AG04450 (cell line): ENCODE results near the gene APBA2. TPM values are rescaled to one million over a fixed set of nuclear protein-coding genes. Genes with fewer than 3 reads are reported as not detected.

Experiments
- CTCF ChIA-PET: fragments of 300-600, 350-600 bp; formaldehyde crosslinking; extraction: SDS; loops from one replicate; lab custom pipeline; 2022; ENCODE audit warnings: antibody characterized with exemption, inconsistent platforms; lab: Charles Lee
- POLR2A ChIA-PET: fragments of 350-600 bp; formaldehyde crosslinking; extraction: SDS; loops from one replicate; lab custom pipeline; 2021; ENCODE audit warnings: antibody characterized with exemption, inconsistent platforms; lab: Yijun Ruan, JAX
- DNase-seq: peaks from one replicate; pipeline ENCODE4 v3.0.0-alpha.2; 2011; ENCODE audit warnings: low read depth, low spot score
- H3K27ac ChIP-seq: one replicate; pipeline ENCODE4 v1.5.1; 2012; ENCODE audit warnings: low read depth, low read length, control low read depth
- H3K27me3 ChIP-seq: one replicate; pipeline ENCODE4 v1.6.0; 2012; ENCODE audit warnings: low read length; ENCODE audit not compliant: control insufficient read depth, insufficient read depth
- H3K4me3 ChIP-seq: 2 replicates; pipeline ENCODE4 v1.5.1; 2011; ENCODE audit warnings: mild to moderate bottlenecking, low read depth, low read length, control low read depth
- H3K9me3 ChIP-seq: 2 replicates; pipeline ENCODE4 v1.5.1; 2012; ENCODE audit warnings: low read length; ENCODE audit not compliant: control insufficient read depth, insufficient read depth
- CTCF ChIP-seq: IDR thresholded peaks from 2 replicates; pipeline ENCODE4 v1.5.1; 2011; ENCODE audit warnings: low read depth, low read length, control low read depth, inconsistent platforms
- polyA plus RNA-seq: library from polyadenylated mRNA; depleted of rRNA; stranded (reverse); fragments of >200 nt; gene quantifications from 2 replicates; pipeline ENCODE4 v1.2.3, GENCODE V29; 2011

Gene APBA2
- polyA plus RNA-seq, 1 experiment, result 18.9 TPM

DNA sequence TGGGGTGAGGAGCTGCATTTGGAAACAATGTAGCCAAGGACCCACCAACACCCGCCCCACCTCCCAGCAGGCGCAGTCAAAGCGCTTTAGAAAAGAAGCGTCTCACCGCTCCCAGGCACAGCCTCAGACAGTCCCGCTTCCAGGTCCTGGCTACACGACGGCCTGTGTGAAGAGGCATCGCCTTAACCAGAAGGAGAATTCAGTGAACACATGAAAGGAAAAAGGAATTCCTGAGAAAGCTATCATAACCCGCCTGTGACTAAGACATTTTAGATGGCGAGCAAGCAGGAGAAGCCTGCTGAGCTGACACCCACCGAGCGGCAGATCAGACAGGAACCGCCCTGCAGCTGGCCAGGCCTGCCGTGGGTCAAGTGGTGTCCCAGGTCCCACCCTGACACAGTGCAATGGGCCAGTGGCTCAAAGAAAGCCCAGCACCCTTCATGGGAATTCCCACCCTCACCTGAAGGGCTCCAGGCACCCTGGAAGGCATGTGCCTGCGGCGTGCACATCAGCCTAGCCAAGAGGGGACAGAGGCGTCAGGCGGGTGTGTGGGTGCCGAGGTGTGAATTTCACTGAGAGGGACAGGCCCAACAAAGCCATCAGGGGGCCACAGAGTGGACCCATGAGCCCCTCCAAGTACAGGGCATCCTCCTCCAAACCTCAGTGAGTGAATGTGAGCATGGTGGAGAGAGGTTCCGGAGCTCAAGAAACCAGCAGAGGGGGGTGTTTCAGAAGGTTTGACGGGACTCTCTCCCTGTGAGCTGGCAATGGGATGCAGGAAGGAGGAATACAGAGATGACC, 239.0 kb downstream of the APBA2 start:
- H3K4me3 ChIP-seq, result no peak overlapping the region
- H3K27ac ChIP-seq, result no peak overlapping the region
- peaks cover 16% of the 10 kb centered on the region for H3K27me3 ChIP-seq
- DNase-seq, result no peak
- no peaks in the 10 kb centered on the region; the same call in 1 of the 2 replicates for H3K9me3 ChIP-seq
- POLR2A ChIA-PET, result no interaction called here
- CTCF ChIA-PET, result interaction anchor here (1.2 to 1.9 kb wide), 4 partner anchors 9 to 21 kb away, joined by 3 to 8 read pairs (median 4); no protein-coding TSS in a partner anchor
- 0 out of 2 replicates have a peak, but pooled peaks have one; percentile 29 for TF ChIP-seq CTCF

DNA sequence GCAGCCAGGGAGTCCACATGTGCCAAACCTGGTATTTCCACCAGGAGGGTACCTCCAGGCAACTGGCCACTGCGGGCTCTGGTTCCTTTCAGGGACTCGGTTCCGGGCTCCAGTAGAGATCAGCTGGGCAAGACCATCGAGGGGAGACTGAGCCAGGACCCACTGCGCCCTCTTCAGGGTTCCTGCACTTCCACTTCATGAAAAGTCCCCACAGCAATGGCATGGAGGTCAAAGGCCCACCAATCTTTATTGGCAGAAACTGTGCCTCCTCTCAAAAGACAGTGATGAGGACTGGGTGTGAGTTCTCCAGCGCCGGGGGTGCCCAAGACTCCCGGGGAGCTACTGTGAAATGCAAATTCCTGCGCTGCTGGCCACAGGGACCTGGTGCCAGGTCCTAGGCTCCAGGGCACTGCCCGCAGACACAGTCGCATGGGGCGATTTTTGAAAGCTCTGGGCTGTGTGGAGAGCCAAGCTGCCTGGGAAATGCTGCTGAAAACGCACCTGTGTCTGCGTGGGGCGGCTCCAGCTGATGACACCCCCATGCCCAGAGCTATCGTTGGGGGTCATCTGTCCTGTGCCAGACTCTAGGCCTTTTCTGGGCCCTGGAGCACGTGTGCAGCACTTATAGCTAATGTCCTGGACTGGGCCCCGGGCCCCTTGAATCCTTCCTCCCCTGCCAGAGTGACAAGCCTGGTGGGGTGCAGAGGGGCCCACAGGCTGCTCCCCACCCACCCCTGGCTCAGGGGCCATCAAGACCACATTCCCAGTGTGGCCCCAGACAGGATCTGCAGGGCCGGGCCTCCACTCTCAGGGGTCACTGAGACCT, 239.8 kb downstream of the APBA2 start:
- POLR2A ChIA-PET, result no interaction called here
- peaks cover 16% of the 10 kb centered on the region for H3K27me3 ChIP-seq
- no peak overlapping the region for H3K27ac ChIP-seq
- no peak overlapping the region for H3K4me3 ChIP-seq
- DNase-seq, result no peak
- H3K9me3 ChIP-seq, result no peaks in the 10 kb centered on the region; the same call in 1 of the 2 replicates
- CTCF ChIA-PET, result interaction anchor here (1.2 to 1.9 kb wide), 2 partner anchors 10 to 14 kb away, joined by 3 to 8 read pairs; no protein-coding TSS in a partner anchor
- no peak for TF ChIP-seq CTCF

- no peak for DNase-seq
- H3K27me3 ChIP-seq, result peaks cover 16% of the 10 kb centered on the region
- CTCF ChIA-PET, result interaction anchor here (1.9 kb wide), 1 partner anchor 14 kb away, joined by 8 read pairs; no protein-coding TSS in a partner anchor
Observed at GRCh38 chr15:29126208-29126536, 240.4 kb downstream of the APBA2 start.

GRCh38 chr15:29126821-29127461, 241.2 kb downstream of the APBA2 start:
- DNase-seq, result no peak
- Histone ChIP-seq H3K27ac (no peak overlapping the region), H3K27me3 (peaks cover 12% of the 10 kb centered on the region), H3K9me3 (no peaks in the 10 kb centered on the region; the same call in 1 of the 2 replicates), H3K4me3 (no peak overlapping the region)
- CTCF ChIA-PET, result interaction anchor here (1.9 kb wide), 1 partner anchor 13 kb away, joined by 8 read pairs; no protein-coding TSS in a partner anchor
- TF ChIP-seq CTCF, result no peak
- POLR2A ChIA-PET, result no interaction called here

More at GRCh38 chr15:29126208-29126536, 240.4 kb downstream of the APBA2 start:
- Histone ChIP-seq H3K4me3 (no peak overlapping the region), H3K27ac (no peak overlapping the region), H3K9me3 (no peaks in the 10 kb centered on the region; the same call in 1 of the 2 replicates)
- POLR2A ChIA-PET, result no interaction called here
- no peak for TF ChIP-seq CTCF
